Upper lobe of left lung (tissue), 6 donors: ENCODE data around the gene AUP1. TPM values are rescaled to one million over a fixed set of nuclear protein-coding genes. Genes with fewer than 3 reads are reported as not detected.
A peak's percentile ranks its signal among the peaks of the same experiment; 100 is the strongest.

ENCODE experiments used
- ATAC-seq, 2 donors: fragments of 200-7000 bp; cut with Tn5 transposase; one replicate each; pipeline ENCODE4 v1.9.1; 2022; ENCODE audit warnings: mild to moderate bottlenecking in 2 of 2, moderate library complexity in 2 of 2; ENCODE audit not compliant: low FRiP score in 2 of 2
- DNase-seq, 2 donors: peaks; one replicate each; pipeline ENCODE4 v3.0.0-alpha.2; 2019 to 2020
- H3K27ac ChIP-seq, 4 donors: fragments of 200-600 bp; sonication (generic); one replicate each; pipeline ENCODE4 v1.5.1; 2016 to 2019
- H3K27me3 ChIP-seq, 4 donors: fragments of 200-600 bp; sonication (generic); one replicate each; pipeline ENCODE4 v1.5.1; 2017 to 2019
- H3K36me3 ChIP-seq, 4 donors: fragments of 200-600 bp; sonication (generic); one replicate each; pipeline ENCODE4 v1.5.1; 2016 to 2019
- H3K4me1 ChIP-seq, 4 donors: fragments of 200-600 bp; sonication (generic); one replicate each; pipeline ENCODE4 v1.5.1; 2018 to 2019
- H3K4me3 ChIP-seq, 4 donors: fragments of 200-600 bp; sonication (generic); one replicate each; pipeline ENCODE4 v1.5.1; 2017 to 2019; ENCODE audit warnings: mild to moderate bottlenecking in 2 of 4, moderate library complexity in 1 of 4
- H3K9me3 ChIP-seq, 4 donors: fragments of 200-600 bp; sonication (generic); one replicate each; pipeline ENCODE4 v1.5.1; 2018 to 2019
- CTCF ChIP-seq, 6 experiments: fragments of 450-650 bp in 4 of 6; fragments of 200-600 bp in 2 of 6; sonication (generic) in 2 of 6; IDR thresholded peaks; one replicate each; pipeline ENCODE4 v1.5.1; 2016 to 2019; ENCODE audit warnings: antibody characterized with exemption in 6 of 6
- EP300 ChIP-seq, 4 donors: sonication (generic); formaldehyde crosslinking; IDR thresholded peaks; one replicate each; pipeline ENCODE4 v1.5.1; 2017; ENCODE audit warnings: antibody characterized with exemption in 4 of 4, control low read depth in 2 of 4
- POLR2A ChIP-seq, 4 donors: fragments of 450-650 bp; IDR thresholded peaks; one replicate each; pipeline ENCODE4 v1.5.1; 2016 to 2017; ENCODE audit warnings: antibody characterized with exemption in 4 of 4, mild to moderate bottlenecking in 2 of 4
- POLR2AphosphoS5 ChIP-seq, 2 donors: sonication (generic); formaldehyde crosslinking; IDR thresholded peaks; one replicate each; pipeline ENCODE4 v1.5.1; 2017; ENCODE audit warnings: antibody characterized with exemption in 2 of 2
- WGBS, 2 donors: methylation state at CpG; one replicate each; pipeline ENCODE4 v1.1.5; 2017 to 2018; 5-methylcytosine and 5-hydroxymethylcytosine counted together
- total RNA-seq, 6 donors: library from RNA; depleted of rRNA in 4 of 6; stranded (reverse); fragments of >200 nt in 4 of 6; gene quantifications; one replicate each; pipeline versions ENCODE4 v1.1.0 to v1.2.1, GENCODE V29; 2016 to 2021
- donor health status: DM: no; HTN: no; CAD: no; lungs with moderate emphysema.
- donor health status: DM: no; HTN: yes; CAD: no; lungs with severe emphysema.

AUP1 gene
- total RNA-seq, 6 donors from 2014 or later = 93.4 to 337 (median 125) TPM

GRCh38 chr2:74524005-74524404 lies 5.5 kb downstream of the AUP1 start:
- peaks cover 10 to 16% (median 13%) of the 10 kb centered on the region in 4 donors for H3K4me1 ChIP-seq
- no peaks in the 10 kb centered on the region for H3K27me3 ChIP-seq
- TF ChIP-seq CTCF (IDR thresholded peaks at IDR 0.05) (no peak), EP300 (IDR thresholded peaks at IDR 0.05) (no peak), POLR2A (IDR thresholded peaks at IDR 0.05) (no peak), POLR2AphosphoS5 (IDR thresholded peaks at IDR 0.05) (no peak)
- H3K4me3 ChIP-seq = no peak overlapping the region
- 81 to 91% methylated on average over 6 to 9 of the region's 9 CpGs for WGBS, 2 donors
- H3K36me3 ChIP-seq = peaks cover 16 to 28% (median 24%) of the 10 kb centered on the region in 4 donors
- DNase-seq = no peak
- no peaks in the 10 kb centered on the region for H3K9me3 ChIP-seq
- no peak for ATAC-seq
- no peak overlapping the region for H3K27ac ChIP-seq

GRCh38 chr2:74522516-74522915 lies 7.0 kb downstream of the AUP1 start:
- no peak overlapping the region for H3K27ac ChIP-seq
- WGBS, 2 donors = 67 to 79% methylated on average over 3 of the region's 3 CpGs
- H3K36me3 ChIP-seq = peaks cover 15 to 21% (median 19%) of the 10 kb centered on the region in 4 donors
- no peak for ATAC-seq
- no peak for DNase-seq
- H3K4me1 ChIP-seq = peaks cover 0 to 2% (median under 1%) of the 10 kb centered on the region in 4 donors
- no peaks in the 10 kb centered on the region for H3K27me3 ChIP-seq
- H3K9me3 ChIP-seq = no peaks in the 10 kb centered on the region
- H3K4me3 ChIP-seq = no peak overlapping the region
- TF ChIP-seq POLR2A (IDR thresholded peaks at IDR 0.05) (no peak), CTCF (IDR thresholded peaks at IDR 0.05) (no peak), EP300 (IDR thresholded peaks at IDR 0.05) (no peak), POLR2AphosphoS5 (IDR thresholded peaks at IDR 0.05) (no peak)

- Histone ChIP-seq H3K36me3 (no peaks in the 10 kb centered on the region), H3K4me3 (peak overlapping the region in 2 of 4 donors; percentile 47 to 49), H3K27ac (no peak overlapping the region), H3K9me3 (no peaks in the 10 kb centered on the region), H3K27me3 (peaks cover 6 to 56% (median 44%) of the 10 kb centered on the region in 4 donors), H3K4me1 (peaks cover 25 to 31% (median 29%) of the 10 kb centered on the region in 4 donors)
- no peak for DNase-seq
- no peak for ATAC-seq
- TF ChIP-seq POLR2A (IDR thresholded peaks at IDR 0.05) (no peak), EP300 (IDR thresholded peaks at IDR 0.05) (no peak), CTCF (IDR thresholded peaks at IDR 0.05) (no peak), POLR2AphosphoS5 (IDR thresholded peaks at IDR 0.05) (no peak)
- 70% methylated on average over 13 of the region's 13 CpGs for WGBS, 2 donors
These were observed 12.9 kb downstream of the AUP1 start for GRCh38 chr2:74516650-74517049.

GRCh38 chr2:74515981-74516633 lies 13.4 kb downstream of the AUP1 start:
- Histone ChIP-seq H3K4me3 (peak overlapping the region in 3 of 4 donors; percentile 36 to 49 (median 47)), H3K4me1 (peaks cover 25 to 31% (median 29%) of the 10 kb centered on the region in 4 donors), H3K36me3 (no peaks in the 10 kb centered on the region), H3K27me3 (peaks cover 6 to 60% (median 44%) of the 10 kb centered on the region in 4 donors), H3K27ac (no peak overlapping the region), H3K9me3 (no peaks in the 10 kb centered on the region)
- WGBS, 2 donors = 6% methylated on average over 17 to 35 of the region's 72 CpGs
- TF ChIP-seq POLR2A (IDR thresholded peaks at IDR 0.05) = no peak
- DNase-seq = peak; percentile 58 to 92
- peak; percentile 53 to 84 for ATAC-seq

- H3K36me3 ChIP-seq = no peaks in the 10 kb centered on the region
- H3K27ac ChIP-seq = no peak overlapping the region
- ATAC-seq = peak; percentile 9 to 29
- no peaks in the 10 kb centered on the region for H3K9me3 ChIP-seq
- H3K27me3 ChIP-seq = peaks cover 6 to 62% (median 44%) of the 10 kb centered on the region in 4 donors
- peaks cover 25 to 31% (median 29%) of the 10 kb centered on the region in 4 donors for H3K4me1 ChIP-seq
- TF ChIP-seq CTCF (IDR thresholded peaks at IDR 0.05) (no peak), EP300 (IDR thresholded peaks at IDR 0.05) (no peak), POLR2A (IDR thresholded peaks at IDR 0.05) (no peak), POLR2AphosphoS5 (IDR thresholded peaks at IDR 0.05) (no peak)
- H3K4me3 ChIP-seq = peak overlapping the region in 3 of 4 donors; percentile 36 to 49 (median 47)
- peak in 1 of 2 donors; percentile 89 for DNase-seq
- 7 to 9% methylated on average over 6 to 29 of the region's 60 CpGs for WGBS, 2 donors
These were observed 14.1 kb downstream of the AUP1 start for GRCh38 chr2:74515271-74515980.
